Neural progenitor cell (in vitro differentiated cells): Measurements from ENCODE around the gene ERBB3.

Experiments used
- EZH2 ChIP-seq: fragments of 200-600 bp; sonication (generic); IDR thresholded peaks from 2 replicates; pipeline ENCODE4 v1.6.1; 2017; ENCODE audit warnings: antibody characterized with exemption, mild to moderate bottlenecking, moderate library complexity
- EZH2phosphoT487 ChIP-seq: fragments of 200-600 bp; sonication (generic); IDR thresholded peaks from 2 replicates; pipeline ENCODE4 v1.6.1; 2017; ENCODE audit warnings: antibody characterized with exemption
- TF ChIP-seq, protein P1 (sequence below): fragments of 200-600 bp; sonication (generic); IDR thresholded peaks from 2 replicates; pipeline ENCODE4 v1.5.1; 2017; ENCODE audit warnings: antibody characterized with exemption, mild to moderate bottlenecking

GRCh38 chr12:56053407-56053893 is 26.5 kb upstream of the ERBB3 start:
- TF ChIP-seq, protein P1, sequence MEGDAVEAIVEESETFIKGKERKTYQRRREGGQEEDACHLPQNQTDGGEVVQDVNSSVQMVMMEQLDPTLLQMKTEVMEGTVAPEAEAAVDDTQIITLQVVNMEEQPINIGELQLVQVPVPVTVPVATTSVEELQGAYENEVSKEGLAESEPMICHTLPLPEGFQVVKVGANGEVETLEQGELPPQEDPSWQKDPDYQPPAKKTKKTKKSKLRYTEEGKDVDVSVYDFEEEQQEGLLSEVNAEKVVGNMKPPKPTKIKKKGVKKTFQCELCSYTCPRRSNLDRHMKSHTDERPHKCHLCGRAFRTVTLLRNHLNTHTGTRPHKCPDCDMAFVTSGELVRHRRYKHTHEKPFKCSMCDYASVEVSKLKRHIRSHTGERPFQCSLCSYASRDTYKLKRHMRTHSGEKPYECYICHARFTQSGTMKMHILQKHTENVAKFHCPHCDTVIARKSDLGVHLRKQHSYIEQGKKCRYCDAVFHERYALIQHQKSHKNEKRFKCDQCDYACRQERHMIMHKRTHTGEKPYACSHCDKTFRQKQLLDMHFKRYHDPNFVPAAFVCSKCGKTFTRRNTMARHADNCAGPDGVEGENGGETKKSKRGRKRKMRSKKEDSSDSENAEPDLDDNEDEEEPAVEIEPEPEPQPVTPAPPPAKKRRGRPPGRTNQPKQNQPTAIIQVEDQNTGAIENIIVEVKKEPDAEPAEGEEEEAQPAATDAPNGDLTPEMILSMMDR, result no peak
- TF ChIP-seq EZH2phosphoT487 (no peak), EZH2 (no peak)
